ENCODE results near the gene HTR3E.

DNA sequence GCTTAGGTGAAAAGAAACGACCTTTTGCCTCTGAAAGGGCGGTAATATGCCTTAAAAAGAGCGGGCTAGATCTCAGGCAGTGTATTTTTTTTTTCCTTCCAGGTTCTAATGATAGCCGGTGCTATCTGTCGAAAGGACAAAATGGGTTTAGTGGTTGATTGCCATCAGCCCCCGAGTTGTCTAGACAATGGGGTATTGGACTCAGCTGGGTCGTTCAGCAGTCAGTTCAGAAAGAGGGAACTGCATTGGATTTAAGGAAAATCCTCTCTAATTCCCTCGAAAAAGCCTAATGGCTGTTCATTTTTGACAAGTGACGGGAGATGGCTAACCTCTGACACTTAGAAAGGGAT is 39.0 kb downstream of the HTR3E start:
- no peak for TF ChIP-seq POLR2A (IDR thresholded peaks at IDR 0.05)
- TF ChIP-seq, protein P1, sequence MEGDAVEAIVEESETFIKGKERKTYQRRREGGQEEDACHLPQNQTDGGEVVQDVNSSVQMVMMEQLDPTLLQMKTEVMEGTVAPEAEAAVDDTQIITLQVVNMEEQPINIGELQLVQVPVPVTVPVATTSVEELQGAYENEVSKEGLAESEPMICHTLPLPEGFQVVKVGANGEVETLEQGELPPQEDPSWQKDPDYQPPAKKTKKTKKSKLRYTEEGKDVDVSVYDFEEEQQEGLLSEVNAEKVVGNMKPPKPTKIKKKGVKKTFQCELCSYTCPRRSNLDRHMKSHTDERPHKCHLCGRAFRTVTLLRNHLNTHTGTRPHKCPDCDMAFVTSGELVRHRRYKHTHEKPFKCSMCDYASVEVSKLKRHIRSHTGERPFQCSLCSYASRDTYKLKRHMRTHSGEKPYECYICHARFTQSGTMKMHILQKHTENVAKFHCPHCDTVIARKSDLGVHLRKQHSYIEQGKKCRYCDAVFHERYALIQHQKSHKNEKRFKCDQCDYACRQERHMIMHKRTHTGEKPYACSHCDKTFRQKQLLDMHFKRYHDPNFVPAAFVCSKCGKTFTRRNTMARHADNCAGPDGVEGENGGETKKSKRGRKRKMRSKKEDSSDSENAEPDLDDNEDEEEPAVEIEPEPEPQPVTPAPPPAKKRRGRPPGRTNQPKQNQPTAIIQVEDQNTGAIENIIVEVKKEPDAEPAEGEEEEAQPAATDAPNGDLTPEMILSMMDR (IDR thresholded peaks at IDR 0.05), result no peak
